Pancreas (tissue), 10 donors: ENCODE data around the gene STRBP. TPM values are rescaled to one million over a fixed set of nuclear protein-coding genes. Genes with fewer than 3 reads are reported as not detected.

Source experiments
- ATAC-seq, 4 donors: fragments of 200-7000 bp; cut with Tn5 transposase; one replicate each; pipeline versions ENCODE4 v1.8.0 to v1.9.1; 2020; ENCODE audit warnings: mild to moderate bottlenecking in 4 of 4, moderate library complexity in 4 of 4
- DNase-seq, 6 donors: peaks; one replicate each; pipeline ENCODE4 v3.0.0-alpha.2; 2020
- FAIRE-seq: peaks from 2 replicates; lab custom pipeline; 2012; peaks lifted over from hg19 to GRCh38; lab: Jason Lieb, UNC
- H3K27ac ChIP-seq, 4 donors: fragments of 200-600 bp; sonication (generic); 1 replicate in 3 of 4; 2 replicates in 1 of 4; pipeline versions ENCODE4 v1.5.0 to v1.8.0; 2020
- H3K27me3 ChIP-seq, 4 donors: fragments of 200-600 bp; one replicate each; pipeline ENCODE4 v1.8.0; 2021
- H3K36me3 ChIP-seq, 3 donors: fragments of 200-600 bp; sonication (generic) in 1 of 3; one replicate each; pipeline versions ENCODE4 v1.5.0 to v1.8.0; 2020 to 2021
- H3K4me1 ChIP-seq, 3 donors: fragments of 200-600 bp; one replicate each; pipeline ENCODE4 v1.8.0; 2021
- H3K4me3 ChIP-seq, 4 donors: fragments of 200-600 bp; sonication (generic) in 2 of 4; one replicate each; pipeline versions ENCODE4 v1.5.0 to v1.8.0; 2020 to 2021
- H3K9me3 ChIP-seq, 4 donors: fragments of 200-600 bp; one replicate each; pipeline ENCODE4 v1.8.0; 2021
- CTCF ChIP-seq, 4 donors: fragments of 200-600 bp; sonication (generic) in 3 of 4; IDR thresholded peaks; one replicate each; pipeline versions ENCODE4 v1.5.0 to v1.8.0; 2021; ENCODE audit warnings: antibody characterized with exemption in 4 of 4
- WGBS, 2 donors: extraction: QIAGEN DNeasy Blood & Tissue Kit; methylation state at CpG; one replicate each; pipeline ENCODE4 v1.1.7; 2013; 5-methylcytosine and 5-hydroxymethylcytosine counted together
- intact Hi-C, 3 donors: fragments of 100-400 bp; cut with DNase I; formaldehyde crosslinking; loops; one replicate each; pipeline versions ENCODE4 v1.11.1 to v1.14.2; 2022
- polyA plus RNA-seq, 2 donors: library from polyadenylated mRNA; stranded (reverse); fragments of 200-250 nt; gene quantifications; one replicate each; pipeline ENCODE4 v1.2.3, GENCODE V29; 2013
- total RNA-seq, 6 donors: library from RNA; stranded (reverse); fragmentation: NEBNext Ultra II Directional in 4 of 6; extraction: Animal tissue kit (Norgen Biotek cat#: 25700) in 4 of 6; gene quantifications; one replicate each; pipeline versions ENCODE4 v1.2.1 to v1.2.4, GENCODE V29; 2021 to 2023
- donor health status: healthy with polysubstance abuse.
- donor health status: DM: no; HTN: no; CAD: no; lungs with moderate emphysema.
- donor health status: DM: no; HTN: no; CAD: no.
- donor health status: control.
- donor health status: control.
- donor health status: Bipolar disorder and iron deficiency.
- donor health status: DM: yes; HTN: yes; CAD: no.
- donor health status: DM: no; HTN: no; CAD: no.
- donor health status: DM: no; HTN: no; CAD: no.
- donor health status: DM: yes; HTN: yes; CAD: no.

The STRBP gene
- total and polyA plus RNA-seq, 8 donors: 8.0 to 17.8 (median 12.5) TPM

GRCh38 chr9:123120131-123120530 lies 148.3 kb downstream of the STRBP start:
- Histone ChIP-seq H3K36me3 (no peaks in the 10 kb centered on the region), H3K27me3 (no peaks in the 10 kb centered on the region), H3K27ac (no peak overlapping the region), H3K9me3 (no peaks in the 10 kb centered on the region), H3K4me1 (no peaks in the 10 kb centered on the region), H3K4me3 (no peak overlapping the region)
- FAIRE-seq (no peak), DNase-seq (no peak), ATAC-seq (no peak)
- TF ChIP-seq CTCF (IDR thresholded peaks at IDR 0.05): no peak
- 62 to 73% methylated on average over 5 of the region's 5 CpGs for WGBS, 2 donors
- intact Hi-C loops: no loop called here

GRCh38 chr9:123119566-123119965 lies 148.8 kb downstream of the STRBP start:
- Histone ChIP-seq H3K4me1 (no peaks in the 10 kb centered on the region), H3K9me3 (no peaks in the 10 kb centered on the region), H3K27ac (no peak overlapping the region), H3K4me3 (no peak overlapping the region), H3K36me3 (no peaks in the 10 kb centered on the region), H3K27me3 (no peaks in the 10 kb centered on the region)
- FAIRE-seq (no peak), ATAC-seq (no peak), DNase-seq (no peak)
- intact Hi-C loops: loop anchor here in 1 of 3 donors (10.0 kb wide), 1 partner anchor 235 kb away; the partner anchor contains the start of gene CRB2
- no peak for TF ChIP-seq CTCF (IDR thresholded peaks at IDR 0.05)
- WGBS, 2 donors: 79 to 90% methylated on average over 7 of the region's 7 CpGs

- intact Hi-C loops: loop anchor here in 1 of 3 donors (10.0 kb wide), 1 partner anchor 239 kb away; the partner anchor contains the start of gene CRB2
- ATAC-seq (no peak), FAIRE-seq (no peak), DNase-seq (no peak)
- 83 to 93% methylated on average over 6 of the region's 6 CpGs for WGBS, 2 donors
- H3K4me3 ChIP-seq: no peak overlapping the region
- H3K36me3 ChIP-seq: no peaks in the 10 kb centered on the region
- H3K27ac ChIP-seq: no peak overlapping the region
- no peaks in the 10 kb centered on the region for H3K4me1 ChIP-seq
- TF ChIP-seq CTCF (IDR thresholded peaks at IDR 0.05): no peak
- H3K9me3 ChIP-seq: no peaks in the 10 kb centered on the region
- no peaks in the 10 kb centered on the region for H3K27me3 ChIP-seq
Measured at GRCh38 chr9:123116036-123116435, 152.3 kb downstream of the STRBP start.

- Histone ChIP-seq H3K27ac (no peak overlapping the region), H3K4me1 (no peaks in the 10 kb centered on the region), H3K27me3 (no peaks in the 10 kb centered on the region), H3K36me3 (no peaks in the 10 kb centered on the region), H3K4me3 (no peak overlapping the region), H3K9me3 (no peaks in the 10 kb centered on the region)
- 93 to 96% methylated on average over 15 to 16 of the region's 16 CpGs for WGBS, 2 donors
- TF ChIP-seq CTCF (IDR thresholded peaks at IDR 0.05): no peak
- FAIRE-seq (no peak), ATAC-seq (no peak), DNase-seq (no peak)
- intact Hi-C loops: loop anchor here in 1 of 3 donors (10.0 kb wide), 1 partner anchor 239 kb away; the partner anchor contains the start of gene CRB2
Measured at GRCh38 chr9:123115146-123115913, 153.1 kb downstream of the STRBP start.

GRCh38 chr9:123113185-123113584 lies 155.2 kb downstream of the STRBP start:
- no peak for TF ChIP-seq CTCF (IDR thresholded peaks at IDR 0.05)
- Histone ChIP-seq H3K27ac (no peak overlapping the region), H3K36me3 (peaks cover 0 to 13% (median 0%) of the 10 kb centered on the region in 3 donors), H3K27me3 (no peaks in the 10 kb centered on the region), H3K4me3 (no peak overlapping the region), H3K9me3 (no peaks in the 10 kb centered on the region), H3K4me1 (no peaks in the 10 kb centered on the region)
- DNase-seq (no peak), ATAC-seq (no peak), FAIRE-seq (no peak)
- intact Hi-C loops: loop anchor here in 1 of 3 donors (10.0 kb wide), 1 partner anchor 242 kb away; the partner anchor contains the start of gene CRB2
- WGBS, 2 donors: 88 to 91% methylated on average over 7 of the region's 7 CpGs
